Hematopoietic multipotent progenitor cell treated with erythropoietin and hydrocortisone succinate and interleukin-3 and kit ligand, for 17 days (in vitro differentiated cells): ENCODE results near the gene AGAP1.

Source experiments
- DNase-seq: peaks from one replicate; pipeline ENCODE4 v3.0.0-alpha.2; 2015; ENCODE audit warnings: low spot score

Gene AGAP1

DNA sequence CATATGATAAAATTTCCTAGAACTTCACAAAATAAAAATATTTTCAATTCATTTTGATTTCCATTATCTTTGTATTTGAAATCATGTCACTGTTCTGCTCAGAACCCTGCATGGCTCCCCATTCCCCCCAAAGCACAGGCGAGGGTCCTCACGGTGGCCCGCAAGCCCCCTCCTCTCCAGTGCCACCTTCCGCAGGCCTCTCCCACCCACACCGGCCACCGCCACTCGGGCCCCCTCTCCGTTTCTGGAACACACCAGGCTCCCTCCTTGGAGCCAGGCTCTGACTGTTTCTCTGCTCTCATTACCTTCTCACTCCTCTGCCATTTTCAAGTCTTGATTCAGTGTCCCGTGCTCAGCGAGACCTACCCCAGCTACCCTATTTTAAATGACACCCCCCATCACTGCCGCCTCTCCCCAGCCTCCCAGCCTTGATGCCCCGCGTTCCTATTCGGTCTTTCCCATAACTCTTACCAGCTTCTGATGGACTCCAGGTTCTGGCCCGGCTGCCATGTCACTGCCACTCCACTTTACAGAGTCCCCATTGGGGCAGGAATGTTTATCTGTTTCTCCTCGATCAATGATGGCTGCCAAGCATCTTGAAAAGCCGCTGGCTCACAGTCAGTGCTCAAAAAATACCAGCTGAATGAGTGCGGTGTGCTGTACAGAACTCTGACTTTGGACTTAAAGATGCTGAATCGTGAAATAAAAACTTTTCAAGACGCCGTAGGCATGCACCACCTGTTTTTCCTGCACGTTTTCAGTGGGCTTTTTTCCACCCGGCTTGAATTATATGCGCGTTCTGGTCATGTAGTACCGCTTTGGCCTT is 473.3 kb downstream of the AGAP1 start:
- DNase-seq = no peak

GRCh38 chr2:235968155-235968554 is 474.3 kb downstream of the AGAP1 start:
- no peak for DNase-seq

GRCh38 chr2:235968616-235969324 is 474.9 kb downstream of the AGAP1 start:
- no peak for DNase-seq

DNA sequence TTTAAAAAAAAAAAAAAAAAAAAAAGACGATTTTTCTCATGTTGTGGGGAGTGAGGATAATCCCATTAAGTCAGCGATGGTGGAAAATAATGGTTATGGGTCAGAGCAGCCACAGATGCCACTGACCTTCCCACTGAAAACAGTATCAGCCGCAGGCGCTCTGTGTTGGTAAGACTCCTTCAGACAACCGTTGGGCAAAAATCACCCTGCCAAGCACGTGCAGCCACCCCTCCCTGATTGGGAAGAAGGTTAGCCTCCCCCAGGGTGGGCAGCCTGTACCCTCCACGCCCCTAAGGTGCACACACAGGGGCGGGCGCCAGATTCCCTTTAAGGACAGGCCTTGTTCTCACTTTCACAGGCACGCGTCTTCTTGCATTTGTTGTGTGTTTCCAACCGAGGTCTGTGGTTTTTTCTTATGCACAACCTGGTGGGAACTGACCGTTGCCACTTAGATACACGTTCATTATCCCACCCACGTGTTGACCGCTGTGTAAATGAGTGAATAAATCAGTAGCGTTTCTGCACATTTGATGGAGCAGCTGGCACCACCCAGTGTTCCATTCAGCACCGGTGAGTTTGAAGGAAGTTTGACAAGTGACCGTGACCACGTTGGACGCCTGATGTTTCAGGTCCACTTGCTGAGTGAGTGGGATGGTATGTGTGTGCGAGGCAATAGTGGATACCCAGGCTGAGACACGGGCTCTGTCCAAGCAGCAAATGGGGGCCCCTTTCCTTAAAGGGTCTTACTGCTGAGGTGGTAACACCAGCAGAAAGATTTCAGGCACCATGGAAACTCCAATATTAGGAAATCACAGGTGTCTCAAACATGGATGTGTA is 476.6 kb downstream of the AGAP1 start:
- no peak for DNase-seq

DNA sequence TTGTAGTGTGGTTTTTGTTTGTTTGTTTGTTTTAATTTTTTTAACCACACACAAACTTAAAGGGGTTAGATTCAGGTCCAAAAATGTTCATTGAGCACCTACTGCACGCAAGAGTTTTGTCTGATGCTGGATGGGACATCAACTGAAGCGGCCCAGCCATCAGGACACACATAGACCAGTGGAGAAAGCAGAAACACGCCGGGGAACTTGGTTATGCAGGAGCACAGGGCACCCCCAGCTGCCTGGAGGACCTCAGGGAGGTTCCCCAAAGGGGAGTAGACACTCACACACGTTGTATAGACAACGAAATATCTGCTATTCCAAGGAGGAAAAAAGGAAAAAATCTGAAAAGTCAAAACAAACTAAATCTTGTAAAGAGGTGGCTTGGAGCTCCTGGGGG is 482.7 kb downstream of the AGAP1 start:
- no peak for DNase-seq

GRCh38 chr2:235976956-235977355 is 483.1 kb downstream of the AGAP1 start:
- DNase-seq = no peak

DNA sequence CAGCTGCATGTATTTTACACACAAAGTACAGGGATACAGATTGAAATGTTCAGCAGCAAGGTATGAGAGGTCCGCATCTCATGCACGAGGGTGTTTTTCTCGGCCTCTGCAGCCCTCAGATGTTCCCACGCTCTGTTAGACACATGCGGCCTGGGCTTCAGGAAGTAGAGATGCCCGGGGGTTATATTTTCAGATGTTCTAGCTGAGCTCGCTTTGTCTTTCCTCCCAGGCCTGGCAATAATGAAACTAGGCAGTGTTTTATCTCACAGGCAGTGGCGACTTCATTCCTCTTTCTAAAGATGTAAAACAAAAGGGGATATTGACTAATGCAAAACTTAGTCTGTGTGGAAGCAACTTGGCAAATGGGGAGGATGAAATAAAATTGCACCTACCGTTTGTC is 483.6 kb downstream of the AGAP1 start:
- DNase-seq = no peak

GRCh38 chr2:235978022-235978421 is 484.2 kb downstream of the AGAP1 start:
- DNase-seq = no peak

- no peak for DNase-seq
Measured at GRCh38 chr2:235979037-235979436, 485.2 kb downstream of the AGAP1 start.

DNA sequence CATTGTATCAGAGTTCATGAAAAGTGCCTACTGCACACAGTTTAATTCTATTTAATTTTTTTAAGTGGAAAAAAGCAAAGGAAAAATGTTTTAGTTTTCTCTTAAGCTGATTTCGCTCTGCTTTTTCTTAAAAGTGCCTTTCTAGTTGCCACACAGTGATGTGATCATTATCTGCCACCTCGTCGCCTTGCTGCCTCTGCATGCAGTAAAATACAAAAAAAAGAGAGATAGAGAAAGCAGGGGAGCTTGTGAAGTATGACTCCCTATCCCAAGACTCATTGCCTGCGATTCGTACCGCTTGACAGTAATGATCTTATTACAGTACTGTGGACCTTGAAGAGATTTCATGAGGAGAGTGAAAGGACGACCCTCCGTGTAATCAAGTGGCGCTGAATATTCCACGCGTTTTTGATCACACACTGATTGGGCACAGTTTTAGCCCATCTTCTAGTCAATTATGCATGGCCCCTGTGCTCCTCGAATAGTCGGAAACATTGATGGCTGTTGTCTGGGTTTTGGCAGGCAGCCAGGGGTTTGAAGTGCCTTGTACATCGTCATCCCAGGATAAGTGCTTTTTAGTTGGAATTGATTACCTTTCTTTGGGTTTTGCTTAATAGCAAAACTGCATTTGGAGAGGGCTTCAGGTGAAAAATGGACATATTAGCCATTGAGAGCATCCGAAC is 486.1 kb downstream of the AGAP1 start:
- no peak for DNase-seq

DNA sequence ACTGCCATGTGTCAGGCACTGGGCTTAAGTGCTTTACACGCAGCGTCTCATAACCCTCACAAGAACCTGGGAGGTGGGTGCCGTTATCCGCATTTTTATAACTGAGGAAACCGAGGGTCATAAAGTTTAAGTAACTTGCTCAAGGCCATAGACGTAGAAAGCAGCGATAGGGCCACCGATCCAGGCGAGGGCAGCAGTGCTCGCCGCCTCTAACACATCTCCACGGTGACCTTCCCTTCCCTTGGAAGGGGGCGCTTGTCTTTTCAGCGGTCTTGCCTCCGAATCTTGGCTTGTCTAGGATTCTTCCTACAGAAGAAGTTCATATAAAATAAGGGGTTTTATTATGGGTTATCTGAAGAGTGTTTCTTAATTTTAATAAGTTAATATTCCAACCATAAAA is 487.8 kb downstream of the AGAP1 start:
- DNase-seq = no peak

GRCh38 chr2:235983016-235983415 is 489.2 kb downstream of the AGAP1 start:
- DNase-seq = no peak

GRCh38 chr2:235984552-235984951 is 490.7 kb downstream of the AGAP1 start:
- DNase-seq = no peak

GRCh38 chr2:235986361-235986760 is 492.5 kb downstream of the AGAP1 start:
- DNase-seq = no peak

DNA sequence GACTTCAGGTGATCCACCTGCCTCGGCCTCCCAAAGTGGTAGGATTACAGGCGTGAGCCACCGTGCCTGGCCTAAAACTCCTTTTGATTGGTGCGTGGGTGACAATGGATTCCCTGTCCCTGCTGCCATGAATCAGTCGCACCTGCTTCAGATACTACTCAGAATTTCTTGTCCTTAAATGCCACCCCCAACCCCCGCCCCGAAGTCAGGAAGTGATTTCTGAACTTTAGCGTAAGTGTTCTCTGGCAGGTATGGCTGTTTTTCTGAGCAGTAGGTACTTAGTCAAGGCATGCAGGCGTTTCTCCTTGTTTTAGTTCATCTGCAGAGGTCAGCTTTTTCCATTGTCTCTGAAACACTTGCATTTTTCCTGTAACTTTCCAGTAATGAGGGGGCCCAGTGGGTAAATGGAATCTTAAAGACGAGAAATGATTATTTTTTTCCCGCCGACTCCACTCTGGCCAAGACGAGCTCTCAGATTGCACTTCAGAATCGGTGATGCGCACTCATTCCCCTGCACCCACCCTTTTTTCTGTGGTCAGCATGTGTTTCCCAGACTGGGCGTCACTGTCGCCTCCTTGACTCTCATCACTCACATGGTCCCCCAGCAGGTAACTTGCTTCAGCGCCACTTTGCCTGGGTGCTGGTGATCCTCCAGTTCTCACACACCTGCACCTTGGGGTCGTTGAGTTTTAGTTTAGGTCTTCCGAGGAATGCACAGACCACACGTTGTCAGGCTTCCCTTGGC is 494.6 kb downstream of the AGAP1 start:
- DNase-seq = no peak

GRCh38 chr2:235989591-235989990 is 495.7 kb downstream of the AGAP1 start:
- DNase-seq = no peak

GRCh38 chr2:235990344-235990743 is 496.5 kb downstream of the AGAP1 start:
- no peak for DNase-seq

DNA sequence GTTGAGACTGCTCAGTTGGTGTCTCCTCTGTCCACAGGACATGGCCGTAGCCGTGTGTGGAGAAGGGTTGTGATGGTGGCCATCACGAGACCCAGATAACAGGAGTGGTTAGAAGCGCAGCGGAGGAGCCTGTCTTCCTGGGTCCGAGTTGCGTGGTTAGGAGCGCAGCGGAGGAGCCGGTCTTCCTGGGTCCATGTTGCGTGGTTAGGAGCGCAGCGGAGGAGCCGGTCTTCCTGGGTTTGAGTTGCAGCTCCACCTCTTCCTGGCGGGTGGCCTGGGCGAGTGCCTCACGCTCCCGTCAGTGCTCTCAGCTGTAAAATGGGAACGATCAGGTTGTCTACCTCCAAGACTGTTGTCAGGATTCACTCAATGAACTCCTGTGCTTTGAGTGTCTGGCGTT is 498.2 kb downstream of the AGAP1 start:
- DNase-seq = no peak

- no peak for DNase-seq
Measured at GRCh38 chr2:235996419-235996818, 502.6 kb downstream of the AGAP1 start.

- no peak for DNase-seq
Measured at GRCh38 chr2:235999011-235999410, 505.2 kb downstream of the AGAP1 start.

DNA sequence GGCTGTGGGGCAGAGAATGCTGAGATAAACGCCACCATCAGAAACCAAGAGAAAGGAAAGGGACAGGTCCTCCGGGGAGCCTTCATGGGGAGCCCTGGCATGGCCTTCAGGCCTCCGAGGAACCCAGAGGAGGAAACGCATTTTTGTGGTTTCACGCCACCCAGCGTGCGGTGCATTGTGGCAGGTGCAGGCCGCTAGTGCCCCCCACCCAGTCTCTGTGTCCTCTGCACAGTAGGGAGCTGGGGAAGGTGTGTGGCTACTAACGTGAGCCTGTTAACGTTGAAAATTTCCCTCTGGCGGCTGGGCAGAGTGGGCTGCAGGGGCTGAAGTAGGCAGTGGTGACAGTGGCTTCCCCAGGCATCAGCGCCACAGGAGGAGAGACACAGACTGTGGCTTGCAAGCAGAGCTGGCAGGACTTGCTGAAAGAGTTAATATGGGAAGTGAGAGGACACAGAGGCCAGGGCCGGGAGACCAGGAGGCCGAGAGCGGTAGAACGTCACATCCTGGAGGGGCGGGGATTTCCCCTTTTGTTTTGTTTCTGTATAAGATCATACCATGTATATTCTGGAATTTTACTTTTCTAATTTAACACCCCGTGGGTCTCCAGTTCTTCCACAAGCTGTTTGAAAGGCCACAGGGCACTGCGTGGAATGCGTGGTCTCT is 507.5 kb downstream of the AGAP1 start:
- DNase-seq = no peak
